SU-DHL-6 (cell line): ENCODE measurements around the gene KCNK16.

Experiments
- CTCF ChIP-seq: fragments of 200-600 bp; sonication (generic); IDR thresholded peaks from one replicate; pipeline ENCODE4 v1.5.1; 2017; ENCODE audit warnings: antibody characterized with exemption, mild to moderate bottlenecking, low read length, moderate library complexity; ENCODE audit not compliant: insufficient read depth, poor library complexity, severe bottlenecking
- EZH2phosphoT487 ChIP-seq: fragments of 200-600 bp; sonication (generic), shearing (Covaris generic); conservative IDR thresholded peaks from 2 replicates; pipeline ENCODE4 v1.6.1; 2018; ENCODE audit warnings: mild to moderate bottlenecking, antibody characterized with exemption, low read length, moderate library complexity, mixed read lengths

DNA sequence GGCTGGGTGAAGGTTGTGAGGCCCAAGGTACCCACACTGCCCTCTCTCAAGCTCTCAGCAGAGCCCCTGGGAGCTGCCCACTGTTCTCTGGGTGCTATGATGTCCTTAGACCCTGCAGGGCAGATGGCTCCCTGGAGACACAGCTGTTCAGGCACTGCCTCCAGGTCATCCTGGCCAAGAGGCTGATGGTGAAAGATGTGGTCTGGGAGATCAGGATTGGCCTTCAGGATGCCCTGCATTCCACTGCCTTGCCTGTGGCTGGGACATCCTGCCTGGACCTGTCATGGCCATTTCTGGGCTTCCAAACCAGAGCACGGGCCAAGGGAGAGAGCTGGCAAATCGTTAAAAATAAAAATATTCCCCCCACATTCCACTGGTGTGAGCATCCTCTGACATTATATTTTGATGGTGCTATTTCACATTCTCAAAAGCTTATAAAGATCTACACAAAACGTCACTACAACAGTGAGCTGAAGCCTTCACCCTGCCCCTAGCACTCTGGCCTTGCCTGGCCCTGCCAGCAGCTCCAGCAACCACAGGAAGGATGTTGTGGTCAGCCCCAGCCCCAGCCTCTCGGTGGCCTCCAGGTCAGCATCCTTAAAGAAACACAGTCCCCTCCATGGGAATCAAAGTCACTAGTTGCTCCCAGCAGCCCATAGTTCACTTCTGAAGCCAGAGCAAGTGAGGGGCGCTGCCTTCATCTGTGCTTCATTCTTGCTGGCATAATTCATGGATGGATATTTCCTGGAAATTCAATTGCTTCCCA, 13.5 kb upstream of the KCNK16 start:
- TF ChIP-seq CTCF (no peak), EZH2phosphoT487 (no peak)
